K562 (cell line): Measurements from ENCODE around the gene RIN3. TPM values are rescaled to one million over a fixed set of nuclear protein-coding genes. Genes with fewer than 3 reads are reported as not detected.

Experiments
- ATAC-seq: fragments of 200-7000 bp; cut with Tn5 transposase; 3 replicates; pipeline ENCODE4 v1.9.1; 2020; ENCODE audit warnings: moderate library complexity
- BruUV-seq: library from RNA; stranded (reverse); fragments of 400-500 nt; replicated peaks from 2 replicates; lab custom pipeline; 2021; lab: Mats Ljungman, UMichigan
- CTCF ChIA-PET: fragments of 300-600 bp; formaldehyde crosslinking; extraction: SDS; loops from one replicate; lab custom pipeline; 2021; ENCODE audit warnings: low intra/inter-chr PET ratio; lab: Yijun Ruan, JAX
- POLR2A ChIA-PET: fragments of 300-600, 350-650 bp; sonication (Branson Sonifier 250); formaldehyde crosslinking; extraction: SDS; loops from one replicate; lab custom pipeline; 2021; ENCODE audit warnings: antibody characterized with exemption, inconsistent platforms; lab: Yijun Ruan, JAX
- DNase-seq, 4 experiments: peaks; one replicate each; pipeline versions ENCODE4 v3.0.0 to v3.0.0-alpha.2; 2011 to 2018; ENCODE audit warnings: low spot score in 3 of 4, mixed read lengths in 3 of 4; ENCODE audit errors: extremely low read depth in 1 of 4
- FAIRE-seq: peaks from 2 replicates; lab custom pipeline; 2011; peaks lifted over from hg19 to GRCh38; lab: Jason Lieb, UNC
- H2AFZ ChIP-seq: 2 replicates; pipeline ENCODE4 v1.6.0; 2011; ENCODE audit warnings: low read depth, low read length, control low read depth, inconsistent platforms
- H3K27ac ChIP-seq: fragments of 200-600 bp; 3 replicates; pipeline ENCODE4 v1.8.0; 2011; ENCODE audit warnings: low read depth, mild to moderate bottlenecking, control low read depth, inconsistent platforms, low read length, moderate library complexity, mixed read lengths; ENCODE audit errors: extremely low read depth
- H3K27me3 ChIP-seq, 2 experiments: fragments of 300-600 bp in 1 of 2; 2 replicates in 1 of 2; 3 replicates in 1 of 2; pipeline versions ENCODE4 v1.6.0 to v1.8.0; 2011; ENCODE audit warnings: inconsistent platforms in 2 of 2, low read length in 2 of 2, mild to moderate bottlenecking in 1 of 2, mixed read lengths in 1 of 2, moderate library complexity in 1 of 2; ENCODE audit not compliant: control insufficient read depth in 2 of 2, insufficient read depth in 2 of 2
- H3K36me3 ChIP-seq: fragments of 300-600 bp; 3 replicates; pipeline ENCODE4 v1.8.0; 2011; ENCODE audit warnings: mild to moderate bottlenecking, low read length, inconsistent platforms; ENCODE audit not compliant: control insufficient read depth, insufficient read depth
- H3K4me1 ChIP-seq, 2 experiments: fragments of 200-600 bp in 1 of 2; replicated peaks in 1 of 2; 2 replicates in 1 of 2; 3 replicates in 1 of 2; pipeline versions ENCODE4 v1.5.1 to v1.8.0; 2011; ENCODE audit warnings: inconsistent platforms in 2 of 2, low read length in 2 of 2, mild to moderate bottlenecking in 1 of 2, mixed read lengths in 1 of 2, moderate library complexity in 1 of 2; ENCODE audit not compliant: control insufficient read depth in 2 of 2, insufficient read depth in 2 of 2
- H3K4me2 ChIP-seq: 2 replicates; pipeline ENCODE4 v1.6.1; 2011; ENCODE audit warnings: low read length, control low read depth, inconsistent platforms, mixed read lengths; ENCODE audit not compliant: insufficient read depth
- H3K4me3 ChIP-seq: fragments of 200-600 bp; sonication (generic), shearing (Covaris generic); 2 replicates; pipeline ENCODE4 v1.5.1; 2016; ENCODE audit warnings: control low read depth, inconsistent platforms
- H3K79me2 ChIP-seq: fragments of 200-600 bp; 3 replicates; pipeline ENCODE4 v1.8.0; 2011; ENCODE audit warnings: low read length, inconsistent platforms; ENCODE audit not compliant: control insufficient read depth, insufficient read depth
- H3K9ac ChIP-seq, 2 experiments: 2 replicates each; pipeline versions ENCODE4 v1.6.0 to v1.6.1; 2011; ENCODE audit warnings: low read depth in 2 of 2, low read length in 2 of 2, control low read depth in 1 of 2, inconsistent platforms in 1 of 2, mild to moderate bottlenecking in 1 of 2, mixed read lengths in 1 of 2; ENCODE audit not compliant: insufficient read depth in 1 of 2
- H3K9me1 ChIP-seq: one replicate; pipeline ENCODE4 v1.6.0; 2011; ENCODE audit warnings: inconsistent platforms, mild to moderate bottlenecking, low read length, moderate library complexity; ENCODE audit not compliant: control insufficient read depth, insufficient read depth
- H3K9me3 ChIP-seq: replicated peaks from 2 replicates; pipeline ENCODE4 v1.5.1; 2011; ENCODE audit warnings: low read depth, low read length, inconsistent platforms; ENCODE audit not compliant: control insufficient read depth, insufficient read depth
- H4K20me1 ChIP-seq: replicated peaks from 2 replicates; pipeline ENCODE4 v1.6.1; 2011; ENCODE audit warnings: low read length, inconsistent platforms, mixed read lengths; ENCODE audit not compliant: control insufficient read depth, insufficient read depth
- ARID3B ChIP-seq: fragments of 250-450 bp; sonication (Bioruptor Pico); IDR thresholded peaks from 2 replicates; pipeline ENCODE4 v1.4.0; 2020; ENCODE audit warnings: borderline replicate concordance
- CGGBP1 ChIP-seq: fragments of 250-450 bp; sonication (Bioruptor Pico); IDR thresholded peaks from 2 replicates; pipeline ENCODE4 v1.9.0; 2021; ENCODE audit warnings: mild to moderate bottlenecking
- CHD4 ChIP-seq: fragments of 200-600 bp; sonication (generic); IDR thresholded peaks from 3 replicates; pipeline ENCODE4 v1.6.1; 2012; ENCODE audit warnings: low read depth, mild to moderate bottlenecking, mixed read lengths, low read length, inconsistent platforms; ENCODE audit not compliant: insufficient read depth, insufficient replicate concordance, poor library complexity, severe bottlenecking
- CLOCK ChIP-seq: fragments of 250-450 bp; sonication (Bioruptor Pico); IDR thresholded peaks from 2 replicates; pipeline ENCODE4 v1.4.0; 2020; ENCODE audit warnings: mild to moderate bottlenecking, moderate library complexity, borderline replicate concordance
- FOXA3 ChIP-seq, 2 experiments: fragments of 450-650 bp in 1 of 2; sonication (generic) in 1 of 2; formaldehyde crosslinking; IDR thresholded peaks in 1 of 2; conservative IDR thresholded peaks in 1 of 2; 2 replicates each; pipeline versions ENCODE4 v1.4.0 to v1.8.0; 2020 to 2022; ENCODE audit warnings: mild to moderate bottlenecking in 2 of 2, missing genetic modification reagents in 1 of 2
- MECOM ChIP-seq: fragments of 250-450 bp; sonication (Bioruptor Pico); IDR thresholded peaks from 2 replicates; pipeline ENCODE4 v1.8.0; 2022; ENCODE audit warnings: inconsistent platforms
- POLR2AphosphoS2 ChIP-seq: IDR thresholded peaks from 2 replicates; pipeline ENCODE4 v1.6.1; 2012; ENCODE audit warnings: low read length, improper control_type of control experiment
- POLR2G ChIP-seq: fragments of 200-400 bp; formaldehyde crosslinking; IDR thresholded peaks from 2 replicates; pipeline ENCODE4 v1.6.1; 2017; ENCODE audit warnings: low read depth, mild to moderate bottlenecking, antibody characterized with exemption, low read length, moderate library complexity
- PRDM10 ChIP-seq: fragments of 450-650 bp; IDR thresholded peaks from 2 replicates; pipeline ENCODE4 v1.6.1; 2018; ENCODE audit not compliant: partially characterized antibody
- SIN3B ChIP-seq: fragments of 450-650 bp; IDR thresholded peaks from 2 replicates; pipeline ENCODE4 v1.6.1; 2017; ENCODE audit warnings: low read depth, mild to moderate bottlenecking, moderate library complexity
- SMAD2 ChIP-seq: fragments of 150-350 bp; IDR thresholded peaks from 2 replicates; pipeline ENCODE4 v1.6.1; 2014; ENCODE audit warnings: low read depth, mild to moderate bottlenecking, low read length
- TAL1 ChIP-seq: fragments of 450-650 bp; IDR thresholded peaks from 2 replicates; pipeline ENCODE4 v1.6.1; 2016; ENCODE audit warnings: mild to moderate bottlenecking
- ZC3H4 ChIP-seq: sonication (generic); formaldehyde crosslinking; IDR thresholded peaks from 2 replicates; pipeline ENCODE4 v1.9.0; 2021; ENCODE audit warnings: missing genetic modification reagents, borderline replicate concordance
- ZFP1 ChIP-seq: fragments of 450-650 bp; formaldehyde crosslinking; IDR thresholded peaks from 2 replicates; pipeline ENCODE4 v1.4.0; 2020; ENCODE audit warnings: mild to moderate bottlenecking, mixed read lengths
- ZNF124 ChIP-seq: sonication (generic); formaldehyde crosslinking; IDR thresholded peaks from 2 replicates; pipeline ENCODE4 v1.8.1; 2022; ENCODE audit warnings: missing genetic modification reagents
- WGBS: fragments of 100-300 bp; shearing (Covaris generic); methylation state at CpG from one replicate; pipeline ENCODE4 v1.1.6; 2016; ENCODE audit warnings: low coverage, mixed read lengths; ENCODE audit not compliant: insufficient coverage; ENCODE audit errors: missing lambda C conversion rate; 5-methylcytosine and 5-hydroxymethylcytosine counted together
- in situ Hi-C: fragments of 300-500 bp; cut with MboI; formaldehyde crosslinking; loops from 4 replicates; pipeline ENCODE4 v1.15.0; 2018; ENCODE audit warnings: inconsistent platforms, mixed read lengths
- intact Hi-C: fragments of 100-400 bp; cut with micrococcal nuclease; formaldehyde crosslinking; loops from 2 replicates; pipeline ENCODE4 v1.14.2; 2022
- polyA plus RNA-seq, 8 experiments: library from polyadenylated mRNA; depleted of rRNA in 4 of 8; stranded (reverse) in 5 of 8; unstranded in 3 of 8; fragments of >200 nt; fragmentation: Nextera tagmentation in 2 of 8; fragmentation: Illumina TruSeq in 1 of 8; extraction: Ambion mirVana in 2 of 8; extraction: Trizol in 1 of 8; gene quantifications; 2 replicates each; pipeline versions ENCODE4 v1.2.1 to v1.2.3, GENCODE V29; 2011 to 2014; ENCODE audit warnings: inconsistent platforms in 1 of 8, missing spikeins in 1 of 8
- total RNA-seq, 7 experiments: library from RNA; depleted of rRNA in 6 of 7; stranded (reverse); fragments of >200 nt in 6 of 7; fragmentation: Illumina TruSeq in 2 of 7; extraction: Trizol in 2 of 7; gene quantifications; 2 replicates each; pipeline versions ENCODE4 v1.2.1 to v1.2.3, GENCODE V29; 2011 to 2021; ENCODE audit warnings: low replicate concordance in 1 of 7

Gene RIN3
- total and polyA plus RNA-seq, 9 of the 15 experiments (the other 6 are each of a cell fraction or from before 2014, with no cell fraction given), result 0.01 to 0.49 (median 0.08) TPM; not detected in 5

GRCh38 chr14:92497391-92497790, 16.2 kb upstream of the RIN3 start:
- no peaks in the 10 kb centered on the region for H3K4me1 ChIP-seq
- no peaks in the 10 kb centered on the region for H3K79me2 ChIP-seq
- CTCF ChIA-PET, result no interaction called here
- DNase-seq, result no peak
- in situ Hi-C loops (no loop called here), intact Hi-C loops (no loop called here)
- no peak overlapping the region for H3K9ac ChIP-seq
- no TSS peak for BruUV-seq
- ATAC-seq, result no peak
- no peaks in the 10 kb centered on the region for H3K9me3 ChIP-seq
- no peaks in the 10 kb centered on the region for H3K36me3 ChIP-seq
- H4K20me1 ChIP-seq, result no peaks in the 10 kb centered on the region
- no peak overlapping the region for H3K4me3 ChIP-seq
- no peaks in the 10 kb centered on the region for H3K9me1 ChIP-seq
- POLR2A ChIA-PET, result no interaction called here
- H3K27ac ChIP-seq, result no peak overlapping the region
- 0% methylated on average over 7 of the region's 8 CpGs for WGBS
- no peak overlapping the region for H2AFZ ChIP-seq
- H3K4me2 ChIP-seq, result no peak overlapping the region
- peaks cover 3 to 25% of the 10 kb centered on the region in 2 experiments; a peak in 4 of 5 replicates for H3K27me3 ChIP-seq
- no peak for FAIRE-seq
- TF ChIP-seq TAL1 (no peak), FOXA3 (CRISPR knock-in tag; conservative IDR thresholded peaks at IDR 0.05 in 1 of 2, IDR thresholded peaks at IDR 0.05 in 1 of 2) (no peak), CGGBP1 (CRISPR knock-in tag) (no peak), POLR2AphosphoS2 (no peak), SIN3B (no peak), ARID3B (CRISPR knock-in tag) (no peak), PRDM10 (no peak), POLR2G (no peak), CLOCK (CRISPR knock-in tag) (no peak), CHD4 (no peak), SMAD2 (no peak), ZC3H4 (CRISPR knock-in tag) (no peak), ZNF124 (CRISPR knock-in tag) (no peak), ZFP1 (CRISPR knock-in tag) (no peak), MECOM (no peak)
